GM18505 (cell line): ENCODE measurements around the gene TAF6.

Source experiments
- ATAC-seq: cut with Tn5 transposase; IDR thresholded peaks from one replicate; pipeline ENCODE4 v1.9.1; 2021; ENCODE audit not compliant: unreplicated experiment
- POLR2A ChIP-seq: IDR thresholded peaks from 4 replicates; pipeline ENCODE4 v1.6.1; 2011; ENCODE audit warnings: borderline replicate concordance; ENCODE audit not compliant: insufficient read depth, insufficient read length; ENCODE audit errors: extremely low read depth

Gene TAF6

DNA sequence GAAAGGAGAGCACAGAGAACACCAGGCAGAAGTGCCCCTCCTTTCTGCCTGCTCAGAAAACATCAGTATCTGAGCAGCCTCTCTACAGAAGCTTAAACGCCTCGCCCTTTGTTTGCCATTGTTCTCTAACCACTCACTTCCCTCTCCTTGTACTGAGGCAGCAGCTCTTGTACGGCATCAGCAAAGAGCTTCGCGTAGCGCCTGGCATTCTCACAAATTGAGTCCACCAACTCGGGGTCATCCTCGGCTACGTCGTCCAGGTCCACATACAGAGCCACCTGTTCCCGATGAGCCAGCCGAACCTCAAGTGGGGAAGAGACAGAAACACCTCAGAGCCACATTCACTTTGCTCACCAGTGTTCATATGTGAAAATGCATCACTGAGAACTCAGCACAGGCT, 19.7 kb downstream of the TAF6 start:
- no peak for ATAC-seq
- no peak for TF ChIP-seq POLR2A

DNA sequence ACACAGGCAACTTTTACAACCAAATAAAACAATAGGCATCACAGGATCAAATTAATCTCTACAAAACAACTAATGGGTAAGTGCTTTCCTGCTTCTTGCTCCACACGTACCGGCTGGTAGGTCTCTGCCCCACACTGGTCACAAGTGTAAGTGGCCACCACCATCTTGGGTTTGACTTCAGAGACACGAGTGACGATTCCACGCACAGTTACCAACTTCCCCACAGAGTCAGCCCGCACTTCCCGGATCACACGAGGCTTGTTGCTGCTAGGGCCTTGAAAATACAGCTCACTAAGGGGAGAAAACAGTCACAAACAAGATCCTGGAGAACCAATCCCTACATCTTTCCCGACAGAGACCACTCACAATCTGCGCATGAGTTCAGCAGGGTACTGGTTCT, 20.2 kb downstream of the TAF6 start:
- ATAC-seq, result no peak

DNA sequence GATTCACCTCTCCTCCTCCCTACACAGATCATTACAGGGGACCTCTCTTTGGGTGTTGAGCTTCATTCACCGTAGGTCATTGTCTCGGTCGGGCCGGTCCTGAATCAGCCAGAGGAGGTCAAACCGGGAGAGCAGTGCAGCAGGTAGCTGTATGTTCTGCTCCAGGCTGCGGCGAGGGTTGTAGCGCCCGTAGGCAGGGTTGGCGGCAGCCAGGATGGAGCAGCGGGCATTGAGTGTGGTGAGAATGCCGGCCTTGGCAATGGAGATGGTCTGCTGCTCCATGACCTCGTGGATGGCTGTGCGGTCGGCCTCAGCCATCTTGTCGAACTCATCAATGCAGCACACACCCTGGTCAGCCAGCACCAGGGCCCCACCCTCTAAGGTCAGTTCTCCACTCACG, 23.5 kb downstream of the TAF6 start:
- no peak for ATAC-seq
- no peak for TF ChIP-seq POLR2A

More for the DNA sequence above, 20.2 kb downstream of the TAF6 start:
- no peak for TF ChIP-seq POLR2A

DNA sequence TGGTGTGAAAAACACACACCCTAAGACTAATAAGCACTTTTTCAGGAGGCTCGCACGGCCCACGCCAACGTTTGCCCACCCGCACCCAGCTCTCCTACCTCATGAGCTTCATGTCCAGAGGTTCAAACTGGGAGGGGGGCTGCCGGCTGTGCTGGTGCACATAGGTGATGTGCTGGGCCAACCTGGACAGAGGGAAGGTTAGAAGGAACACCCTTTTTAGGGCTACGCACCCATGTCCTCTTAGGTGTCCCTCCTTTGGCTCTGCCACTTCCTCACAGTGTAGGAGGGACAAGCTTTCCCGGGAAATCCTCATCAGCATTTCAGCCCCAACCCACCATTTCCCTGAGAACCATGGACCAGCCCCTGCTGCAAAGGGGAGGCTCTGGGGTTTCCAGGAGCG, 23.9 kb downstream of the TAF6 start:
- no peak for TF ChIP-seq POLR2A
- ATAC-seq, result no peak

- TF ChIP-seq POLR2A, result peak; percentile 14
- ATAC-seq, result no peak
Measured at GRCh38 chr7:100093925-100094486, 25.2 kb downstream of the TAF6 start.

GRCh38 chr7:100093498-100093897, 25.7 kb downstream of the TAF6 start:
- no peak for ATAC-seq

DNA sequence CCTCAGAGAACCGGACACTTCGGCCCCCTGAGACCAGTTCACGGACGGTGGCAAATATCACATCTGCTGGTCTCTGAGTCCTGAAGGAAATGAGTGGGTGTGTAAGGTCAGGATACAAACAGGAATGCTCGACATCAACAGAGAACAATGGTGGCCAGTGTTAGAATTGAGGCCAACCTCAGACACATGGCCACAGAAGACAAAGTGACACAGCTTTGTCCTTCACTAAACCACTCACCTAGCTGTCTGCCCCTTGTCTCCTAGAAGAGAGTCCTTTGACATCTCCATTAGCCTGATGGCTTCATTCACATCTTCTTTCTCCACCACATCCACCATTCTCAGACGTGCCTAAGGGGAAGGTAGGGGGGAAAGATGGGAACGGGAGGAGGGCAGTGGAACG, 26.1 kb downstream of the TAF6 start:
- TF ChIP-seq POLR2A, result no peak
- no peak for ATAC-seq

More at GRCh38 chr7:100093498-100093897, 25.7 kb downstream of the TAF6 start:
- TF ChIP-seq POLR2A, result no peak

DNA sequence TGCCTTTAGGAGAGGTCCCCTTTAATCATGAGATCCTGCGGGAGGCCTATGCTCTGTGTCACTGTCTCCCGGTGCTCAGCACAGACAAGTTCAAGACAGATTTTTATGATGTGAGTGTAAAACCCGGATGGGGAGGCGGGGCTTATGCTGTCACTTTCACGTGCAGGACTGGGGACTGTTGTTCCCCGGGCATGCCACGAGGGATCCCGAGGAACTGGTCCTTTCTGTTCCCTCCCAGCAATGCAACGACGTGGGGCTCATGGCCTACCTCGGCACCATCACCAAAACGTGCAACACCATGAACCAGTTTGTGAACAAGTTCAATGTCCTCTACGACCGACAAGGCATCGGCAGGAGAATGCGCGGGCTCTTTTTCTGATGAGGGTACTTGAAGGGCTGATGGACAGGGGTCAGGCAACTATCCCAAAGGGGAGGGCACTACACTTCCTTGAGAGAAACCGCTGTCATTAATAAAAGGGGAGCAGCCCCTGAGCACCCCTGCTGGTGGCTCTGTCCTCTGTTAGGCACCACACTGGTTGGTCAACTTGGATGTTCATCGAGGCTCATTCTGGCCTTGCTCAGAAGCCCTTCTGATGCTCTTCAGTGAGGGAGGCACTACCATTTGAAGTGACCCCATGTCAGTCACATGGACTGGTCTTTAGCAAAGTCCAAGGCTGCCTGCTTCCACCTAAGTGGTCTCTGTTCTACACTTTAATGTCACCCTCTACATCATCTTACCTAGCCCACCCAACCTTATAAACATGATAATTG, 27.6 kb downstream of the TAF6 start:
- no peak for TF ChIP-seq POLR2A
- no peak for ATAC-seq

- no peak for TF ChIP-seq POLR2A
- no peak for ATAC-seq
Measured at GRCh38 chr7:100090527-100091410, 28.4 kb downstream of the TAF6 start.

DNA sequence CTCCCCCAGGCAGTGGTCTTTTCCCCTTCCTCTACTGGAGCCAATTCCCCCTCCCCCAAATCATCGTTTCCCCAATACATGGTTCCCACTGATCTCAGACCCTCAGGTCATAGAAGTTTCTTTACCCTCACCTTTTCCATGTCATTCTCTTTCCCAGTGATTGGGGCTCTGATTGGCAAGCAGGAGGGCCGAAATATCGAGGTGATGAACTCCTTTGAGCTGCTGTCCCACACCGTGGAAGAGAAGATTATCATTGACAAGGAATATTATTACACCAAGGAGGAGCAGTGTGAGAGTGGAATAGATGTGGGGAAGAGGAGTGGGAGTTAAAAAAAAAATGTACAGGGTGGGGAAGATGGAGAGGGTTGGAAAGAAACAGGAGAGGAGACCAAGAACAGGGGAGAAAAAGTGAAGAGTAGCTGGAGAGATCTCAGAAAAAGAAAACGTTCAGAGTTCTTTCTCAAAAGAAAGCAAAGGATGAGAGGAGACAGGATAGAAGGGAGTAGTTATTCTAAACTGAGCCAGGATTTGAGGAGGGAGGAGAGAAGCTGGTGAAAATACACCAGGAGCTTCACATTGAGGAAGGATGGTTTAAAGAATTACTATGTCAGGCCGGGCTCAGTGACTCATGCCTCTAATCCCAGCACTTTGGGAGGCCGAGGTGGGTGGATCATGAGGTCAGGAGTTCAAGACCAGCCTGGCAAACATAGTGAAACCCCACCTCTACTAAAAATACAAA, 29.5 kb downstream of the TAF6 start:
- ATAC-seq, result no peak
- TF ChIP-seq POLR2A, result no peak

DNA sequence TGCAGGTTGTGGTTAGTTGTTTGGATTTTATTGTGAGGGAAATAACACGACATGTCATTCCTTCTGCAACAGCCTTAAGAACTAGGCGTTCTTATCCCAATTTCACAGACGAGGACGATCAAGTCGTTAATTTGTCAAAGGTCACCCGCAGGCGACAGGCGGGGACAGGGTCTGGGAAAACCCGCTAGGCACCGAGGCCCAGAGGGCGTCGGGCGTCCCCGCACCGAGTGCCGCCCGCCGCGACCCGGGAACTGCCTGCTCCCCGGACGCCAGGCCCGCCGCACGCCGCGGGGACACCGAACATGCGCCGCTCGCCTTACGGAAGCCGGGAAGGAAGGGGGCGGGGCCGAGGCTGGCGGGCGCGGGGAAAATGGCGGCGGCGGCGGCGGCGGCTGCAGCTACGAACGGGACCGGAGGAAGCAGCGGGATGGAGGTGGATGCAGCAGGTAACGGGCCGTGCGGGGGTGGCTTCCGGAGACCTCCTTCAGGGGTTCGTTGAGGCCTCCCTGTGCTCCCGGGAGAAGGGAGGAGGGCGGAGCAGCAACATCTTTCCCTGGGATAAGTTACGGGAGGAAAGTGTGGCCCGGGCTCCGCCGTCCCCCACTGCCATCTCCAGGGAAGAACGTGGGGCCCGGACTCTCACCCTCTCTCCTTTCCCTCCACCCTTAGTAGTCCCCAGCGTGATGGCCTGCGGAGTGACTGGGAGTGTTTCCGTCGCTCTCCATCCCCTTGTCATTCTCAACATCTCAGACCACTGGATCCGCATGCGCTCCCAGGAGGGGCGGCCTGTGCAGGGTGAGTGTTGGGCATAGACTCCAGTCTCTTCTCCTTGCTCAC, 30.3 kb downstream of the TAF6 start, which contains the start of gene COPS6:
COPS6 (plus strand) TSS at position 349 of the 837 bp plus-strand sequence; CDS start at position 371, 22 bp downstream.
- ATAC-seq, result peak; percentile 60
- peak; percentile 95 for TF ChIP-seq POLR2A

GRCh38 chr7:100088095-100088620, 31.0 kb downstream of the TAF6 start:
- ATAC-seq, result peak; percentile 22
- no peak for TF ChIP-seq POLR2A
